Stimulated activated naive CD4-positive, alpha-beta T cell treated with Interleukin-2 at 50 U/mL for 16 hours (primary cell): ENCODE data around the gene NHERF1.
A peak's percentile ranks its signal among the peaks of the same experiment; 100 is the strongest.

Source experiments
- DNase-seq: peaks from one replicate; lab custom pipeline; 2025; lab: John Stamatoyannopoulos, UW

The NHERF1 gene

GRCh38 chr17:74732042-74732867 lies 16.2 kb upstream of the NHERF1 start:
- DNase-seq = no peak

GRCh38 chr17:74733365-74734122 lies 14.9 kb upstream of the NHERF1 start:
- DNase-seq = no peak

DNA sequence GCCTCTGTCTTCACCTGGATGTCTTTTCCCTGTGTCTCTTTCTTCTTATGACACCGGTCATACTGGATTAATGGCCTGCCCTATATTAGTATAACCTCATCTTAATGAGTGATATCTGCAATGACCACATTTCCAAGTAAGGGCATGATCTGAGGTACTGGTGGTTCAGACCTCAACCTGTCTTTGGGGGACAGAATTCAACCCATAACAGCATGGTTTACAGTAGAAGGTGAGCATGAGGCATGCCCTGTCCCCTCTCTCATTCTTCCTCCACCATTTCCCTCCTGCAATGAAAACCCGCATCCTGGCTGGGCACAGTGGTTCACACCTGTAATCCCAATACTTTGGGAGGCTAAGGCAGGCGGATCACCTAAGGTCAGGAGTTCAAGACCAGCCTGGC lies 14.2 kb upstream of the NHERF1 start:
- no peak for DNase-seq

GRCh38 chr17:74736513-74737298 lies 11.7 kb upstream of the NHERF1 start, which contains the start of gene RAB37:
RAB37 (plus strand) TSS chr17:74737256; CDS start chr17:74737273, 17 bp downstream.
- peak; percentile 37 for DNase-seq

GRCh38 chr17:74737299-74738050 lies 11.0 kb upstream of the NHERF1 start:
- DNase-seq = peak; percentile 27

GRCh38 chr17:74738051-74738996 lies 10.1 kb upstream of the NHERF1 start:
- peak; percentile 72 for DNase-seq

DNA sequence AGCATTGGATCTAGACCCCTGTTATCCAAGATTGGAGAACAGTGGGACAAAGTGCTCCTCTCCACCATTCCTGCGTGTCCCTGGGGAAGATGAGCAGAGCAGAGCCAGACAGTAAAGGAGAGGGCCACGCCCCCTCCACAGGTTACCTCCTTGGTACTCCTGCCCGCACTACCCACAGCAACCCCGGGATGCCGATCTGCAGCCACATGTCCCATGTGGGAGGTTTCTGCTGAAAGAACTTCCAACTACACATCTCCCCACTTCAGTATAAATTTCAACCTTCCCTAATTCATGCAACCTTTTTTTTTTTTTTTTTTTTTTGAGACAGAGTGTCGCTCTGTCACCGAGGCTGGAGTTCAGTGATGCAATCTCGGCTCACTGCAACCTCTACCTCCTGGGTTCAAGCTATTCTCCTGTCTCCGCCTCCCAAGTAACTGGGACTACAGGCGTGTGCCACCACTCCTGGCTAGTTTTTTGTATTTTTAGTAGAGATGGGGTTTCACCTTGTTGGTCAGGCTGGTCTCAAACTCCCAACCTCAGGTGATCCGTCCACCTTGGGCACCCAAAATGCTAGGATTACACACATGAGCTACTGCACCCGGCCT lies 9.1 kb upstream of the NHERF1 start:
- no peak for DNase-seq

DNA sequence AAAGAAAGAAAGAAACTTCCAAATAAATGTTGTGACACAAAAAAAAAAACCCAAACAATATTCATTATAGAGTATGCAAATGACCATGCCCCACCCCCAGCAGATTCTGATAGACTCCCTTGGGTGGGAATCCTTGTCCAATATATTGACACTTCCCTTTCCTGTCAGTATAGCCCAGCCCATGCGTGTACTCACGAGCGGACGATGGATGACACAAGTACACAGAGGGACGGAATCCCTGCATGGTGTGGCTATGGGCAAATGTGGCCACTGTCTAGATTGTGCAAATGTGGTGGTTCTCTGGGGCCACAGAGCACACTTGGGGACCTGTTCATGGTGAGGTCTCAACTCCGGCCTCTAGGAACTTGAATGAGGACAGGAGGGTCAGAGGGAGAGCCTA lies 8.3 kb upstream of the NHERF1 start:
- no peak for DNase-seq

- no peak for DNase-seq
Measured at GRCh38 chr17:74740641-74741387, 7.6 kb upstream of the NHERF1 start.

- peak; percentile 29 for DNase-seq
Measured at GRCh38 chr17:74742153-74742515, 6.3 kb upstream of the NHERF1 start.

GRCh38 chr17:74742978-74743545 lies 5.4 kb upstream of the NHERF1 start:
- no peak for DNase-seq

- no peak for DNase-seq
Measured at GRCh38 chr17:74743755-74744154, 4.7 kb upstream of the NHERF1 start.

DNA sequence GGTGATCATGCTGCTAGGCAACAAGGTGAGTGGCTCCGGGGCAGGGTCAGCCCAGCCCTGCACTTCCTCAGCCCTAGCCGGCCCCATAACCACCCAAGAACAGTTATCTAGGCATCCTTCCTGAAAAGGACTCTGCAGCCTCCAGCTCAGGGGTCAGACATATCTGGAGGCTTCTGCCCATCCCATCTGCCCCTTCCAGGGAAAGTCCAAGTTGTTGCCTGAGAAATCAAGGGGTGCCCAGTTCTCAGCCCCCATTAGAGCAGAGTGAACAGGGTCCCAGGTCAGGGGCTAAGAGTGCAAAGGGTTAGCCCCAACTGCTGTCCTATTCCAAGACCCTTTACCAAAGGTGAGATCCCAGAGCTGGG lies 4.1 kb upstream of the NHERF1 start:
- no peak for DNase-seq

DNA sequence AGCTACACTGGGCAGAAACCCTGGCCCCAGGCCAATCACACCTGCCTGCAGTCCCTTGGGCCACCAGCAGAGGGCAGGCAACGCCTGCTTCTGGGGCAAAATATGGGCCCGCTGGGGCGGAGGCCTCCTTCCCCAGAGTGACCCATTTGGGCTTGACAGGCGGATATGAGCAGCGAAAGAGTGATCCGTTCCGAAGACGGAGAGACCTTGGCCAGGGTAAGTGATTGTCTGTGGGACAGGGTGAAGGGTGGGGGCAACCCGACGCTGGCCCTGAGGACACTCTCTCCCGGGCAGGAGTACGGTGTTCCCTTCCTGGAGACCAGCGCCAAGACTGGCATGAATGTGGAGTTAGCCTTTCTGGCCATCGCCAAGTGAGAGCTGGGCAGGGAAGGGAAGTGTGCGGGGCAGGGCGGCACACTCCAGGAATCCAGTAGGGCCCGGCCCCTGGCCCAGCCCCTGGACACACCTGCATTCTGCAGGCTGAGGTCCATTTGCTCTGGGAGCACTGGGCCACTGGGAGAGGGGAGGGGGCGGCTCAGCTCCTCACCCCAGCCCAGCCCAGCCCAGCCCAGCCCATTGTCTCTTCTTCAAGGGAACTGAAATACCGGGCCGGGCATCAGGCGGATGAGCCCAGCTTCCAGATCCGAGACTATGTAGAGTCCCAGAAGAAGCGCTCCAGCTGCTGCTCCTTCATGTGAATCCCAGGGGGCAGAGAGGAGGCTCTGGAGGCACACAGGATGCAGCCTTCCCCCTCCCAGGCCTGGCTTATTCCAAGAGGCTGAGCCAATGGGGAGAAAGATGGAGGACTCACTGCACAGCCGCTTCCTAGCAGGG lies 3.5 kb upstream of the NHERF1 start:
- peak; percentile 80 for DNase-seq

- no peak for DNase-seq
Measured at GRCh38 chr17:74745548-74746177, 2.8 kb upstream of the NHERF1 start.

DNA sequence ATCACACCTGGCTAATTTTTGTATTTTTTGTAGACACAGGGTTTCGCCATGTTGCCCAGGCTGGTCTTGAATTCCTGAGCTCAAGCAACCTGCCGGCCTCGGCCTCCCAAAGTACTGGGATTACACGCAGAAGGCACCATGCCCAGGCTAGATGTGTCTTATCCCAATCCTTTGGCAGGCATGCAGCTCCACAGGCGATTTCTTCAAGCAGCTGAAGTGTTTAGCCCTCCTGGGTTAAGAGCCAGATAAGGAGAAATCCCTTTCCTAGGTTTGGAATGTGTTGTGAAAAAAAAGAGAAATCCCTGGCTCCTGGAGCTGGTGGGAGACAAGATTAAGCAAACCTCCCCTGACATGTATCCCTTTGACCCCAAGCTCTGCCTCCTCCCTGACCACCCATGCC lies 2.1 kb upstream of the NHERF1 start:
- no peak for DNase-seq

GRCh38 chr17:74746922-74747321 lies 1.5 kb upstream of the NHERF1 start:
- no peak for DNase-seq

DNA sequence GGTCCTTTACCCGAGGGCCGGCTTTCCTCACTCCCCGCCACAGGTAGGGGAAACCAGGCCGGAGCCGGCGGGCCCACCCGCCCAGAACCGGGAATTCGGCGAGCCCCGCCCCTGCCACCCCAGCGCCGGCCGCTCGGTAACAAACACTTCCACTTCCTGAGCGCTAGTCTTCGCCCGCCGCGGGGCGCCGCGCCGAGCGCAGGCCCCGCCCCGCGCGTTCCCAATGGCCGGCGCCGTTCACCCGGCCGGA lies 224 bp upstream of the NHERF1 start:
- no peak for DNase-seq
